ENCODE results near the gene VCPKMT.
"Not testable (repeated sequence)": the region's sequence is repeated elsewhere in the genome, so short reads cannot be mapped to it uniquely, and the experiment has no call there.

VCPKMT gene

GRCh38 chr14:50092006-50092555 is 24.3 kb downstream of the VCPKMT start:
- DNase-seq (ENCODE audit: low read depth in 2 of 2): no peak

GRCh38 chr14:50091240-50091913 is 25.0 kb downstream of the VCPKMT start:
- DNase-seq (ENCODE audit: low read depth in 2 of 2): no peak

- DNase-seq (ENCODE audit: low read depth in 2 of 2): no peak
These were observed 27.2 kb downstream of the VCPKMT start for GRCh38 chr14:50089208-50089607.

- no peak for DNase-seq (ENCODE audit: low read depth in 2 of 2)
These were observed 27.6 kb downstream of the VCPKMT start for GRCh38 chr14:50088731-50089130.

- DNase-seq (ENCODE audit: low read depth in 2 of 2): no peak
These were observed 28.3 kb downstream of the VCPKMT start for GRCh38 chr14:50088117-50088515.

GRCh38 chr14:50087341-50088116 is 28.8 kb downstream of the VCPKMT start:
- DNase-seq (ENCODE audit: low read depth in 2 of 2): no peak

- DNase-seq (ENCODE audit: low read depth in 2 of 2): no peak
These were observed 30.1 kb downstream of the VCPKMT start for GRCh38 chr14:50086321-50086711.

GRCh38 chr14:50085570-50086320 is 30.6 kb downstream of the VCPKMT start:
- DNase-seq (ENCODE audit: low read depth in 2 of 2): peak in 1 of 2 experiments; percentile 50

- DNase-seq (ENCODE audit: low read depth in 2 of 2): no peak
These were observed 31.7 kb downstream of the VCPKMT start for GRCh38 chr14:50084666-50085065.

- DNase-seq (ENCODE audit: low read depth in 2 of 2): peak in 1 of 2 experiments; percentile 43
These were observed 32.7 kb downstream of the VCPKMT start for GRCh38 chr14:50083467-50084337.

- DNase-seq (ENCODE audit: low read depth in 2 of 2): peak; percentile 75 to 79
These were observed 33.4 kb downstream of the VCPKMT start for GRCh38 chr14:50082784-50083466.

GRCh38 chr14:50082308-50082742 is 34.0 kb downstream of the VCPKMT start:
- DNase-seq (ENCODE audit: low read depth in 2 of 2): no peak

GRCh38 chr14:50079103-50079502 is 37.3 kb downstream of the VCPKMT start:
- not testable (repeated sequence) for DNase-seq (ENCODE audit: low read depth in 2 of 2)

GRCh38 chr14:50073663-50074062 is 42.7 kb downstream of the VCPKMT start:
- not testable (repeated sequence) for DNase-seq (ENCODE audit: low read depth in 2 of 2)

GRCh38 chr14:50072395-50072794 is 44.0 kb downstream of the VCPKMT start:
- no peak for DNase-seq (ENCODE audit: low read depth in 2 of 2)

GRCh38 chr14:50070840-50071548 is 45.4 kb downstream of the VCPKMT start:
- DNase-seq (ENCODE audit: low read depth in 2 of 2): no peak

GRCh38 chr14:50070230-50070629 is 46.1 kb downstream of the VCPKMT start:
- DNase-seq (ENCODE audit: low read depth in 2 of 2): no peak

- DNase-seq (ENCODE audit: low read depth in 2 of 2): no peak
These were observed 47.0 kb downstream of the VCPKMT start for GRCh38 chr14:50069325-50069724.

GRCh38 chr14:50068496-50068895 is 47.9 kb downstream of the VCPKMT start:
- DNase-seq (ENCODE audit: low read depth in 2 of 2): no peak
